ENCODE data around the gene CCDC102B.
"Not testable (repeated sequence)": the region's sequence is repeated elsewhere in the genome, so short reads cannot be mapped to it uniquely, and the experiment has no call there.

CCDC102B gene

GRCh38 chr18:68962623-68963022 lies 164.7 kb downstream of the CCDC102B start:
- no peak for DNase-seq
- H3K4me3 Mint-ChIP-seq, result no peak overlapping the region
- no peaks in the 10 kb centered on the region for H3K9me3 Mint-ChIP-seq
- no peaks in the 10 kb centered on the region for H3K27me3 Mint-ChIP-seq
- no peak overlapping the region for H3K27ac Mint-ChIP-seq
- ATAC-seq, result no peak
- no peaks in the 10 kb centered on the region for H3K4me1 Mint-ChIP-seq

GRCh38 chr18:68965817-68966216 lies 167.9 kb downstream of the CCDC102B start:
- Mint-ChIP-seq H3K4me3 (no peak overlapping the region), H3K9me3 (no peaks in the 10 kb centered on the region), H3K4me1 (no peaks in the 10 kb centered on the region), H3K27ac (no peak overlapping the region), H3K27me3 (no peaks in the 10 kb centered on the region)
- ATAC-seq (no peak), DNase-seq (no peak)

GRCh38 chr18:68969027-68969426 lies 171.1 kb downstream of the CCDC102B start:
- Mint-ChIP-seq H3K9me3 (no peaks in the 10 kb centered on the region), H3K4me3 (no peak overlapping the region), H3K4me1 (no peaks in the 10 kb centered on the region), H3K27ac (no peak overlapping the region), H3K27me3 (no peaks in the 10 kb centered on the region)
- no peak for ATAC-seq
- no peak for DNase-seq

GRCh38 chr18:68972176-68972575 lies 174.3 kb downstream of the CCDC102B start:
- no peaks in the 10 kb centered on the region for H3K27me3 Mint-ChIP-seq
- H3K9me3 Mint-ChIP-seq, result no peaks in the 10 kb centered on the region
- DNase-seq (no peak), ATAC-seq (no peak)
- no peaks in the 10 kb centered on the region for H3K4me1 Mint-ChIP-seq
- H3K4me3 Mint-ChIP-seq, result no peak overlapping the region
- no peak overlapping the region for H3K27ac Mint-ChIP-seq

GRCh38 chr18:68979737-68980136 lies 181.9 kb downstream of the CCDC102B start:
- no peak for ATAC-seq
- Mint-ChIP-seq H3K9me3 (peaks cover 0 to 9% of the 10 kb centered on the region in 2 donors), H3K27ac (no peak overlapping the region), H3K4me3 (no peak overlapping the region), H3K4me1 (no peaks in the 10 kb centered on the region), H3K27me3 (no peaks in the 10 kb centered on the region)
- DNase-seq, result no peak

- no peak for DNase-seq
Observed at GRCh38 chr18:68983126-68983525, 185.2 kb downstream of the CCDC102B start.

GRCh38 chr18:68984342-68984741 lies 186.5 kb downstream of the CCDC102B start:
- DNase-seq (no peak), ATAC-seq (no peak)
- H3K9me3 Mint-ChIP-seq, result peaks cover 5 to 21% of the 10 kb centered on the region in 2 donors
- no peaks in the 10 kb centered on the region for H3K4me1 Mint-ChIP-seq
- no peaks in the 10 kb centered on the region for H3K27me3 Mint-ChIP-seq
- H3K4me3 Mint-ChIP-seq, result no peak overlapping the region
- H3K27ac Mint-ChIP-seq, result no peak overlapping the region

More at GRCh38 chr18:68983126-68983525, 185.2 kb downstream of the CCDC102B start:
- Mint-ChIP-seq H3K9me3 (peaks cover 5 to 19% of the 10 kb centered on the region in 2 donors), H3K4me1 (no peaks in the 10 kb centered on the region), H3K27ac (no peak overlapping the region), H3K27me3 (no peaks in the 10 kb centered on the region), H3K4me3 (no peak overlapping the region)
- no peak for ATAC-seq

GRCh38 chr18:68985172-68985820 lies 187.4 kb downstream of the CCDC102B start:
- Mint-ChIP-seq H3K27ac (no peak overlapping the region), H3K27me3 (no peaks in the 10 kb centered on the region), H3K4me3 (no peak overlapping the region), H3K9me3 (peaks cover 9 to 26% of the 10 kb centered on the region in 2 donors), H3K4me1 (no peaks in the 10 kb centered on the region)
- ATAC-seq (no peak), DNase-seq (no peak)

- no peak for DNase-seq
Observed at GRCh38 chr18:68991286-68991685, 193.4 kb downstream of the CCDC102B start.

GRCh38 chr18:68992719-68993482 lies 195.0 kb downstream of the CCDC102B start:
- Mint-ChIP-seq H3K4me1 (no peaks in the 10 kb centered on the region), H3K27me3 (no peaks in the 10 kb centered on the region), H3K4me3 (no peak overlapping the region), H3K9me3 (peaks cover 9 to 11% of the 10 kb centered on the region in 2 donors), H3K27ac (no peak overlapping the region)
- DNase-seq (no peak), ATAC-seq (no peak)

More at GRCh38 chr18:68991286-68991685, 193.4 kb downstream of the CCDC102B start:
- H3K9me3 Mint-ChIP-seq, result peaks cover 9 to 13% of the 10 kb centered on the region in 2 donors
- ATAC-seq, result peak; percentile 82
- no peaks in the 10 kb centered on the region for H3K27me3 Mint-ChIP-seq
- no peaks in the 10 kb centered on the region for H3K4me1 Mint-ChIP-seq
- H3K4me3 Mint-ChIP-seq, result no peak overlapping the region
- no peak overlapping the region for H3K27ac Mint-ChIP-seq

GRCh38 chr18:68995675-68996074 lies 197.8 kb downstream of the CCDC102B start:
- no peak overlapping the region for H3K4me3 Mint-ChIP-seq
- no peaks in the 10 kb centered on the region for H3K27me3 Mint-ChIP-seq
- ATAC-seq (no peak), DNase-seq (no peak)
- H3K9me3 Mint-ChIP-seq, result peaks cover 0 to 4% of the 10 kb centered on the region in 2 donors
- no peaks in the 10 kb centered on the region for H3K4me1 Mint-ChIP-seq
- no peak overlapping the region for H3K27ac Mint-ChIP-seq

- DNase-seq (no peak), ATAC-seq (no peak)
- H3K4me3 Mint-ChIP-seq, result no peak overlapping the region
- no peaks in the 10 kb centered on the region for H3K4me1 Mint-ChIP-seq
- H3K27me3 Mint-ChIP-seq, result no peaks in the 10 kb centered on the region
- H3K27ac Mint-ChIP-seq, result no peak overlapping the region
- H3K9me3 Mint-ChIP-seq, result peaks cover 0 to 4% of the 10 kb centered on the region in 2 donors
Observed at GRCh38 chr18:68997845-68998244, 200.0 kb downstream of the CCDC102B start.

- peaks cover 0 to 4% of the 10 kb centered on the region in 2 donors for H3K9me3 Mint-ChIP-seq
- ATAC-seq (no peak), DNase-seq (no peak)
- H3K27me3 Mint-ChIP-seq, result no peaks in the 10 kb centered on the region
- no peak overlapping the region for H3K4me3 Mint-ChIP-seq
- no peaks in the 10 kb centered on the region for H3K4me1 Mint-ChIP-seq
- no peak overlapping the region for H3K27ac Mint-ChIP-seq
Observed at GRCh38 chr18:69000366-69000765, 202.5 kb downstream of the CCDC102B start.

- ATAC-seq, result no peak
- no peak overlapping the region for H3K27ac Mint-ChIP-seq
- no peaks in the 10 kb centered on the region for H3K27me3 Mint-ChIP-seq
- no peaks in the 10 kb centered on the region for H3K4me1 Mint-ChIP-seq
- no peak overlapping the region for H3K4me3 Mint-ChIP-seq
- no peak for DNase-seq
- no peaks in the 10 kb centered on the region for H3K9me3 Mint-ChIP-seq
Observed at GRCh38 chr18:69002233-69002632, 204.4 kb downstream of the CCDC102B start.

GRCh38 chr18:69006212-69006611 lies 208.3 kb downstream of the CCDC102B start:
- not testable (repeated sequence) for H3K9me3 Mint-ChIP-seq, ATAC-seq

GRCh38 chr18:69008538-69008937 lies 210.7 kb downstream of the CCDC102B start:
- H3K9me3 Mint-ChIP-seq, result no peaks in the 10 kb centered on the region
- no peak overlapping the region for H3K27ac Mint-ChIP-seq
- ATAC-seq (no peak), DNase-seq (no peak)
- H3K27me3 Mint-ChIP-seq, result no peaks in the 10 kb centered on the region
- no peaks in the 10 kb centered on the region for H3K4me1 Mint-ChIP-seq
- no peak overlapping the region for H3K4me3 Mint-ChIP-seq

More at GRCh38 chr18:69006212-69006611, 208.3 kb downstream of the CCDC102B start:
- H3K4me1 Mint-ChIP-seq, H3K4me3 Mint-ChIP-seq, H3K27ac Mint-ChIP-seq, DNase-seq, H3K27me3 Mint-ChIP-seq: not testable (repeated sequence)
